GM19467 (cell line): ENCODE results near the gene ACTRT2.

Experiments
- ATAC-seq: cut with Tn5 transposase; IDR thresholded peaks from one replicate; pipeline ENCODE4 v1.9.1; 2021; ENCODE audit warnings: mild to moderate bottlenecking, moderate library complexity; ENCODE audit not compliant: unreplicated experiment

The ACTRT2 gene

GRCh38 chr1:3051270-3052268 lies 30.3 kb downstream of the ACTRT2 start:
- no peak for ATAC-seq

- no peak for ATAC-seq
These were observed 31.2 kb downstream of the ACTRT2 start for GRCh38 chr1:3052501-3052900.

- ATAC-seq = no peak
These were observed 32.2 kb downstream of the ACTRT2 start for GRCh38 chr1:3053366-3053980.

- ATAC-seq = no peak
These were observed 32.7 kb downstream of the ACTRT2 start for GRCh38 chr1:3053986-3054385.

GRCh38 chr1:3054474-3054873 lies 33.2 kb downstream of the ACTRT2 start:
- ATAC-seq = no peak

GRCh38 chr1:3055051-3055450 lies 33.8 kb downstream of the ACTRT2 start:
- no peak for ATAC-seq

GRCh38 chr1:3056641-3057040 lies 35.4 kb downstream of the ACTRT2 start:
- no peak for ATAC-seq

- no peak for ATAC-seq
These were observed 37.2 kb downstream of the ACTRT2 start for GRCh38 chr1:3058263-3059030.

- ATAC-seq = no peak
These were observed 38.9 kb downstream of the ACTRT2 start for GRCh38 chr1:3060127-3060526.

GRCh38 chr1:3060601-3061551 lies 39.6 kb downstream of the ACTRT2 start:
- ATAC-seq = no peak

GRCh38 chr1:3061566-3061965 lies 40.3 kb downstream of the ACTRT2 start:
- no peak for ATAC-seq

- no peak for ATAC-seq
These were observed 40.8 kb downstream of the ACTRT2 start for GRCh38 chr1:3061981-3062615.

- ATAC-seq = no peak
These were observed 41.5 kb downstream of the ACTRT2 start for GRCh38 chr1:3062616-3063378.

- no peak for ATAC-seq
These were observed 42.4 kb downstream of the ACTRT2 start for GRCh38 chr1:3063379-3064295.

- no peak for ATAC-seq
These were observed 43.1 kb downstream of the ACTRT2 start for GRCh38 chr1:3064296-3064850.

GRCh38 chr1:3064901-3065300 lies 43.6 kb downstream of the ACTRT2 start:
- no peak for ATAC-seq

- ATAC-seq = no peak
These were observed 44.1 kb downstream of the ACTRT2 start for GRCh38 chr1:3065396-3065795.

GRCh38 chr1:3065797-3066196 lies 44.5 kb downstream of the ACTRT2 start:
- ATAC-seq = no peak
